Pancreas (tissue), 10 donors: ENCODE measurements around the gene DNAJB6. TPM values are rescaled to one million over a fixed set of nuclear protein-coding genes. Genes with fewer than 3 reads are reported as not detected.

ENCODE experiments used
- ATAC-seq, 4 donors: fragments of 200-7000 bp; cut with Tn5 transposase; one replicate each; pipeline versions ENCODE4 v1.8.0 to v1.9.1; 2020; ENCODE audit warnings: mild to moderate bottlenecking in 4 of 4, moderate library complexity in 4 of 4
- DNase-seq, 6 donors: peaks; one replicate each; pipeline ENCODE4 v3.0.0-alpha.2; 2020
- FAIRE-seq: peaks from 2 replicates; lab custom pipeline; 2012; peaks lifted over from hg19 to GRCh38; lab: Jason Lieb, UNC
- H3K27ac ChIP-seq, 4 donors: fragments of 200-600 bp; sonication (generic); 1 replicate in 3 of 4; 2 replicates in 1 of 4; pipeline versions ENCODE4 v1.5.0 to v1.8.0; 2020
- H3K27me3 ChIP-seq, 4 donors: fragments of 200-600 bp; one replicate each; pipeline ENCODE4 v1.8.0; 2021
- H3K36me3 ChIP-seq, 3 donors: fragments of 200-600 bp; sonication (generic) in 1 of 3; one replicate each; pipeline versions ENCODE4 v1.5.0 to v1.8.0; 2020 to 2021
- H3K4me1 ChIP-seq, 3 donors: fragments of 200-600 bp; one replicate each; pipeline ENCODE4 v1.8.0; 2021
- H3K4me3 ChIP-seq, 4 donors: fragments of 200-600 bp; sonication (generic) in 2 of 4; one replicate each; pipeline versions ENCODE4 v1.5.0 to v1.8.0; 2020 to 2021
- H3K9me3 ChIP-seq, 4 donors: fragments of 200-600 bp; one replicate each; pipeline ENCODE4 v1.8.0; 2021
- CTCF ChIP-seq, 4 donors: fragments of 200-600 bp; sonication (generic) in 3 of 4; IDR thresholded peaks; one replicate each; pipeline versions ENCODE4 v1.5.0 to v1.8.0; 2021; ENCODE audit warnings: antibody characterized with exemption in 4 of 4
- WGBS, 2 donors: extraction: QIAGEN DNeasy Blood & Tissue Kit; methylation state at CpG; one replicate each; pipeline ENCODE4 v1.1.7; 2013; 5-methylcytosine and 5-hydroxymethylcytosine counted together
- intact Hi-C, 3 donors: fragments of 100-400 bp; cut with DNase I; formaldehyde crosslinking; loops; one replicate each; pipeline versions ENCODE4 v1.11.1 to v1.14.2; 2022
- polyA plus RNA-seq, 2 donors: library from polyadenylated mRNA; stranded (reverse); fragments of 200-250 nt; gene quantifications; one replicate each; pipeline ENCODE4 v1.2.3, GENCODE V29; 2013
- total RNA-seq, 6 donors: library from RNA; stranded (reverse); fragmentation: NEBNext Ultra II Directional in 4 of 6; extraction: Animal tissue kit (Norgen Biotek cat#: 25700) in 4 of 6; gene quantifications; one replicate each; pipeline versions ENCODE4 v1.2.1 to v1.2.4, GENCODE V29; 2021 to 2023
- donor health status: healthy with polysubstance abuse.
- donor health status: DM: no; HTN: no; CAD: no; lungs with moderate emphysema.
- donor health status: DM: no; HTN: no; CAD: no.
- donor health status: control.
- donor health status: control.
- donor health status: Bipolar disorder and iron deficiency.
- donor health status: DM: yes; HTN: yes; CAD: no.
- donor health status: DM: no; HTN: no; CAD: no.
- donor health status: DM: no; HTN: no; CAD: no.
- donor health status: DM: yes; HTN: yes; CAD: no.

Gene DNAJB6
- total and polyA plus RNA-seq, 8 donors, result 23.0 to 49.4 (median 32.6) TPM

- Histone ChIP-seq H3K4me3 (no peak overlapping the region), H3K9me3 (no peaks in the 10 kb centered on the region), H3K27me3 (no peaks in the 10 kb centered on the region), H3K36me3 (peaks cover 3 to 46% (median 10%) of the 10 kb centered on the region in 3 donors), H3K27ac (no peak overlapping the region), H3K4me1 (no peaks in the 10 kb centered on the region)
- FAIRE-seq, result no peak
- TF ChIP-seq CTCF (IDR thresholded peaks at IDR 0.05), result no peak
- intact Hi-C loops, result no loop called here
- WGBS, 2 donors, result 94 to 95% methylated on average over 10 of the region's 10 CpGs
- DNase-seq, result no peak
- no peak for ATAC-seq
Measured at GRCh38 chr7:157370742-157371141, 33.9 kb downstream of the DNAJB6 start.

- H3K4me1 ChIP-seq, result no peaks in the 10 kb centered on the region
- no peaks in the 10 kb centered on the region for H3K27me3 ChIP-seq
- no peak for TF ChIP-seq CTCF (IDR thresholded peaks at IDR 0.05)
- 88 to 95% methylated on average over 9 of the region's 9 CpGs for WGBS, 2 donors
- no peaks in the 10 kb centered on the region for H3K9me3 ChIP-seq
- intact Hi-C loops, result no loop called here
- ATAC-seq (no peak), FAIRE-seq (no peak), DNase-seq (no peak)
- no peak overlapping the region for H3K4me3 ChIP-seq
- H3K27ac ChIP-seq, result no peak overlapping the region
- peaks cover 3 to 48% (median 10%) of the 10 kb centered on the region in 3 donors for H3K36me3 ChIP-seq
Measured at GRCh38 chr7:157371296-157371695, 34.5 kb downstream of the DNAJB6 start.

- peak in 1 of 6 donors; percentile 68 for DNase-seq
- Histone ChIP-seq H3K27me3 (no peaks in the 10 kb centered on the region), H3K9me3 (no peaks in the 10 kb centered on the region), H3K4me1 (no peaks in the 10 kb centered on the region), H3K4me3 (no peak overlapping the region), H3K36me3 (peaks cover 0 to 37% (median 10%) of the 10 kb centered on the region in 3 donors), H3K27ac (no peak overlapping the region)
- FAIRE-seq, result no peak
- intact Hi-C loops, result no loop called here
- 91 to 94% methylated on average over 24 of the region's 24 CpGs for WGBS, 2 donors
- no peak for TF ChIP-seq CTCF (IDR thresholded peaks at IDR 0.05)
- no peak for ATAC-seq
Measured at GRCh38 chr7:157372300-157373232, 35.8 kb downstream of the DNAJB6 start.

GRCh38 chr7:157373493-157373892 lies 36.7 kb downstream of the DNAJB6 start:
- no peak for TF ChIP-seq CTCF (IDR thresholded peaks at IDR 0.05)
- Histone ChIP-seq H3K27ac (no peak overlapping the region), H3K27me3 (no peaks in the 10 kb centered on the region), H3K4me1 (no peaks in the 10 kb centered on the region), H3K9me3 (no peaks in the 10 kb centered on the region), H3K36me3 (peaks cover 0 to 28% (median 5%) of the 10 kb centered on the region in 3 donors), H3K4me3 (no peak overlapping the region)
- ATAC-seq, result peak in 2 of 4 donors; percentile 38 to 60
- no peak for DNase-seq
- FAIRE-seq, result no peak
- intact Hi-C loops, result no loop called here
- 76 to 81% methylated on average over 7 of the region's 7 CpGs for WGBS, 2 donors

GRCh38 chr7:157375410-157375809 lies 38.6 kb downstream of the DNAJB6 start:
- DNase-seq (no peak), ATAC-seq (no peak), FAIRE-seq (no peak)
- intact Hi-C loops, result no loop called here
- H3K4me3 ChIP-seq, result no peak overlapping the region
- no peak overlapping the region for H3K27ac ChIP-seq
- no peaks in the 10 kb centered on the region for H3K27me3 ChIP-seq
- H3K4me1 ChIP-seq, result no peaks in the 10 kb centered on the region
- WGBS, 2 donors, result 90 to 96% methylated on average over 7 of the region's 7 CpGs
- H3K36me3 ChIP-seq, result peaks cover 0 to 15% (median 0%) of the 10 kb centered on the region in 3 donors
- no peak for TF ChIP-seq CTCF (IDR thresholded peaks at IDR 0.05)
- H3K9me3 ChIP-seq, result no peaks in the 10 kb centered on the region
